VCaP (cell line): Measurements from ENCODE around the gene PER3.
A peak's percentile ranks its signal among the peaks of the same experiment; 100 is the strongest.

Experiments used
- H3K27ac ChIP-seq: fragments of 450-650 bp; 2 replicates; pipeline ENCODE4 v1.5.1; 2017
- CTCF ChIP-seq: fragments of 450-650 bp; conservative IDR thresholded peaks from 2 replicates; pipeline ENCODE4 v1.5.1; 2017; ENCODE audit warnings: mild to moderate bottlenecking, moderate library complexity

Gene PER3

DNA sequence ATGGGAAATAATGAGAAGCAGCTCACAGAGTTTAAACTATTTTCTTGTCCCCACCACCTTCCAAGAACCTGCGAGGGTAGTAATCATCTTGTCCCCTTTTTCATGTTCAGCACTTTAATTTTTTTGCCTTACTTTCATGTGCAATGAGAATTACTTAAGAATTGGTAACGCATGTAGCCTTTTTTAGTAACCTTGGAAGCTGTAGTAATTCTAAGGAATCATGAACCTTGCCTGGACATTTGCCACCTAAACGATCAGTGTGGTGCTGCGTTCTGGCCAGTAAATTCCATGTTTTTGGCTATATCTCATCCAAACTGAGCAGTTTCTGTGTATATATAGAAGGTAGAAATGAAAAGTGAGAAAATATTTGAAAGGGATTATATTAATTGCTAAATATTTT is 16.9 kb upstream of the PER3 start:
- TF ChIP-seq CTCF = no peak
- H3K27ac ChIP-seq = peak overlapping the region; percentile 2; the same call in 1 of the 2 replicates

DNA sequence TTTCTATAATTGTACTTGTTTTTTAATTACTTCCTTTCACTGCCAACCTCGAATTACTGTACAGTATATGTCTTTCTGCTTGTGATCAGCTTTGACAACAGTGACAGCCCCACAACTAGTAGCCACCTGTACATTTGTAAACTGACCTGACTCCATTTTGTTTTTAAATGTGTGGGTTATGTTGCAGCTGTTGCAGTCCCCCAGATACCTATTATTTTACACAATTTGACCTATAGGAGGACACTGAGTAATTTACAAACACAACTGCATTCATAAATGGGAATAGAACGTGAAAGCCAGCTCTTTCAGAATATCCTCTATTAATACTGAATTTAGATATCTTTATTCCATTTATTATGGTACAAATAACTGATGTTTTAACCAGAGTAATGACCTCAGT is 15.5 kb upstream of the PER3 start:
- no peak for TF ChIP-seq CTCF
- H3K27ac ChIP-seq = no peak overlapping the region

GRCh38 chr1:7769673-7770412 is 14.2 kb upstream of the PER3 start:
- no peak overlapping the region for H3K27ac ChIP-seq
- TF ChIP-seq CTCF = no peak

DNA sequence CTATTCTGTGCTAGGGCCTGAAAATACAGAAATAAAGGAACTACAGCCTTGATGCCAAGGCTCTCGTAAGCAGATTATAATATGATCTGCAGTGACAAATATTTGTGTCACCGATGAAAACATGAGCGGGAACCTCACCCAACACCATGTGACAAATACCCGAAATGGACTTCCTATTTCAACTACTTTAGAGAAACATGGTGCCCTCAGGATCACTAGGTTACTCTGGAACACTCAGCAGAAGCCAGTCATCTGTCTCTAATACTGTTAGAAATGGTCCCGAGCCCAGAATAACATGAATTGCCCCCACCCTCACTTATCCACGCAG is 13.5 kb upstream of the PER3 start:
- H3K27ac ChIP-seq = peak overlapping the region; percentile 84
- no peak for TF ChIP-seq CTCF

DNA sequence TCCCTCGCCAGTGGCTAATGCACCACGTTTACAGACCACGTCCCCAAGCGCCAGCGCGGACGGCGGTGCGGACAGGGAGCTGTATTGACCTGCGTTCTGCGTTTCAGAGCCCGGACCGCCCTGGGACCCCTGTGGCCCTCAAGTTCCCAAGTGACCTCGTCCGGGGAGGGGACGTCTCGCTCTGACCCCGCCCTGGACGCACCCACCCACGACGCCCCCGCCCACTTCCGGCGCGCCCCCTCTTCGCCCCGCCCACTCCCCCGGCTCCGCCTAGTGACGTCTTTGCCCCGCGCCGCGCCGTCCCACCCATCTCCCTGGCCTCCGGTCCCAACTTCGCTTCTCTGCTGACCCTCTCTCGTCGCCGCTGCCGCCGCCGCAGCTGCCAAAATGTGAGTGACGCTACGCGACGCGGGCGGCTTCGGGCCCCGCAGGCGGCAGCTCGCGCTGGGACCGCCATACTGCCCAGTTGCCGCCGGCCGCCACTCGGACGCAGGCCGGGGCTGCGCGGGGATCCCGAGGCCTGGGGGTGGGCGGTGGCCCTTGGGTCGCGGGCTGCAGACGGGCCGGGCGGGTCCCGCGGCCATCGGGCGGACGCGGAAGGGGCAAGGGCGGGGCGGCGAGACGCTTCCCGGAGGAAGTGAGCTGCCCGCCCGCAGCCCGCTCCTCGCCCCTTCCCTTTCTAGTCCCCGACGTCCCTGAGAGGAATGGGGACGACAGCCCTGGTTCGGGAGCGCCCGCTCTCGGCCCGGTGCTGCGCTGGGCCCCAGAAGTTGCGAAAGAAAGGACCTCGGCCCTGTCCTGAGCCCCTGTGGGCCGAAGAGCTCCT is 12.9 kb upstream of the PER3 start, which contains the start of gene VAMP3:
Gene VAMP3, plus strand, starts transcription at position 300 of the 826 bp plus-strand sequence. Its CDS starts 88 bp downstream, at position 388.
- no peak for TF ChIP-seq CTCF
- H3K27ac ChIP-seq = peak within 1 kb of the TSS; percentile 84

- no peak for TF ChIP-seq CTCF
- H3K27ac ChIP-seq = peak overlapping the region; percentile 84
Observed at GRCh38 chr1:7771823-7772299, 12.2 kb upstream of the PER3 start.

DNA sequence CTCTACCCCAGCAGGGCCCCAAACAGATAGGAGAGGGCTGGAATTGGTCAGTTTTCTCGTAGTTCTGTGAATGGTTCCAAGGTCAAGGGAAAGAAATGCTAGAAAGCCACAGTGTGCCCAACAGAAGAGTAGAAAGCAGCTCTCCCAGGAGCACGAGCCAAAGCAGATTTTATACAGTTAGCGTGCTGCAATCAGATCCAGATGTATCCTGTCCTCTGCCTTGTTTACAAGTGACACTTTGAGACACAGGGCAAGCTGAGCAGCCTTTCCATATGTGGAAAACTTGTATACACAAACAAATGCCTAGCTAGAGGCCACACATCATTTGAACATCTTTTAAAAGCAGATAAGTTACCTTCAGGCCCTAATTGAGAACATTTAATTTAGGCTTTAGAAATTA is 6.5 kb upstream of the PER3 start:
- no peak for TF ChIP-seq CTCF
- no peak overlapping the region for H3K27ac ChIP-seq
